ENCODE data around the gene LRRC1.

- no peak for TF ChIP-seq POLR2A (IDR thresholded peaks at IDR 0.05)
- TF ChIP-seq CTCF (IDR thresholded peaks at IDR 0.05) = no peak
Observed at GRCh38 chr6:53956804-53957203, 162.0 kb downstream of the LRRC1 start.
